GM19395 (cell line): ENCODE results near the gene NUDT14.

Source experiments
- ATAC-seq: cut with Tn5 transposase; IDR thresholded peaks from one replicate; pipeline ENCODE4 v1.9.1; 2021; ENCODE audit warnings: mild to moderate bottlenecking, moderate library complexity; ENCODE audit not compliant: unreplicated experiment

Gene NUDT14

GRCh38 chr14:105200074-105200473 is 19.0 kb upstream of the NUDT14 start:
- ATAC-seq = no peak

DNA sequence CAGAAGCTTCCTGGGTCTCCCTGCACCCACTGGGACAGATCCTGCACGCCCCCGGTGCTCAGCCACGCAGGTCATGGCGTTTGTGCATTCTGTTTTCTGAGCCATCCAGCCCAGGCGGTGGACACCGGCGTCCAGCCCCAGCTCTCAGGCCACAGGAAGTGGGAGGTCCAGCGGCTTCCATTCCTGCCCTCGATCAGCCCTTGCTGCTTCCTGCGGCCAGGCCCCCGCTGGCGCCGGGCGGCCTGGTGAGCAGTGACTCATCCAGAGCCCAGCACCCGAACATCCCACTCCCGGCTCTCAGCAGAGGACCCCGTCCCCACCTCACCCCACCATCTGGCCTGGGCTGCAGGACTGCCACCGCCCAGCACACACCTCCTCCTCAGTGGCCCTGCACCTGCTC is 18.0 kb upstream of the NUDT14 start:
- no peak for ATAC-seq

DNA sequence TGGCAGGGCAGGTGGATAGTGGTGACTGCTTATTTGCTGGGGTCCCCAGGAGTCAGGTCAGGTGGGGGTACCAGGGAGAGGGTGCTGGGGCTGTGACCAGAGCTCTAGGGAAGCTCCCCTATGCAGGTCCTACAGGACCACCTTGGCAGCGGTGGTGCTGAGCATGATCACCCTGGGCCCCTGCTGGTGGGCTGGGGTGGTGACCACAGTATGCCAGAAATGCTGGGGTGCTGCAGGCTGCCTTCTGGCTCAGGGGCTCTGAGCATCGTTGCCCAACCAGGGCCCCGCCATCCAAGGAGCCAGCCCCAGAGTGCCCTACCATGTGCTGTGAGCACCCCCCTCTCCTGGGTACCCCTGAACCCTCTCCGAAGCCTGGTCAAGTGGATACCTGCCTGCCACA is 17.5 kb upstream of the NUDT14 start:
- no peak for ATAC-seq

DNA sequence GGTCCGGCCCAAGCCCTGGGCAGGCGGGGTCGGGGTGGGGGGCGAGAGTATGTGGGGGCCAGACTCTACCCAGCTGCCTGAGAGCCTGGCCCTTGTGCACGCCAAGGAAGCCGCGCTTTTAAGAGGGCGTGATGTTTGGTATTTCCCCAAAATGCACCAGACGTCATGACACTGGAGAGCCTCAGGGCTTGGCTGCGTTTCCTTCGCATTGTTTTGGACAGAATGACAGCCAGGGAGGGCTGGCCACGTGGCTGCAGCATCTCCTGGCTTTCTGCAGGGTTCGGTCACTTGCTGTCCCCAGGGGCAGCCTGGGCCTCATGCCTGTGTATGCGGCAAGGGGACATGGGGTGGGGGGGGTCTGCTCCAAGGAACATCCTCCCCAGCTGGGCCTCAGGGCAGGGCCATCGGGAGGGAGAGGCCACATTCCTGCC is 16.1 kb upstream of the NUDT14 start:
- ATAC-seq = no peak

DNA sequence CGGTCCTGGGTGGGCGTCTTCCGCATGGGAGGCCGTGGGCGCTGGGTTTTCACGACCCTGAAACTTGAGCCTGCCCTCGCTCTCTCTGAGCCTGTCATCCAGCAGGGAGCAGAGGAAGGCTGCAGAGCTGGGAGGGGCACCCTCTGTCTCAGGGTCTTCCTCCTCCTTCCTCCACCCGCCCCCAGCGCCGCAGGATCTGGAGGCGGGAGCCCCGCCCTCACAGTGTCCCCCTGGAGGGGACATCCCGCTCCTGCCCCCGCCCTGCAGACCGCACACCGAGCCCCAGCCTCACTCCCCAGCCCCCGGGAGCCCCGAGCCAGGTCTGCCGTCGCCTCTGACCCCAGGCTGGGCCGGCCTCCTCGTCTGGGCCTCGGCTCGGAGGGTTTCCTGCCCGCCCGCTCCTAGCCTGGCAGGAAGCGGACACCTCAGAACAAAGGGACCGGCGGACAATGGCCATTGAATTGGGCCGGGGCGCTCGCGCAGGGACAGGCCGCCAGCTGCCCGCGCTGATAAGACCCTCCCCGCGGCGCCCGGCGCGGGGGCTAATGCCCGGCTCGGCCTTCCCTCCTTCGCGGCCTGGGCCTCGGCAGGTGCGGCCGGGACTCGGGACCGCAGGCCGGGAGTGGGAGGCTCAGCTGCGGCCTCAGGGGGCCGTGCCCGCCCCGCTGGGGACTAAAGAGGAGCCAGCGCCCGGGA is 15.3 kb upstream of the NUDT14 start:
- ATAC-seq = no peak

DNA sequence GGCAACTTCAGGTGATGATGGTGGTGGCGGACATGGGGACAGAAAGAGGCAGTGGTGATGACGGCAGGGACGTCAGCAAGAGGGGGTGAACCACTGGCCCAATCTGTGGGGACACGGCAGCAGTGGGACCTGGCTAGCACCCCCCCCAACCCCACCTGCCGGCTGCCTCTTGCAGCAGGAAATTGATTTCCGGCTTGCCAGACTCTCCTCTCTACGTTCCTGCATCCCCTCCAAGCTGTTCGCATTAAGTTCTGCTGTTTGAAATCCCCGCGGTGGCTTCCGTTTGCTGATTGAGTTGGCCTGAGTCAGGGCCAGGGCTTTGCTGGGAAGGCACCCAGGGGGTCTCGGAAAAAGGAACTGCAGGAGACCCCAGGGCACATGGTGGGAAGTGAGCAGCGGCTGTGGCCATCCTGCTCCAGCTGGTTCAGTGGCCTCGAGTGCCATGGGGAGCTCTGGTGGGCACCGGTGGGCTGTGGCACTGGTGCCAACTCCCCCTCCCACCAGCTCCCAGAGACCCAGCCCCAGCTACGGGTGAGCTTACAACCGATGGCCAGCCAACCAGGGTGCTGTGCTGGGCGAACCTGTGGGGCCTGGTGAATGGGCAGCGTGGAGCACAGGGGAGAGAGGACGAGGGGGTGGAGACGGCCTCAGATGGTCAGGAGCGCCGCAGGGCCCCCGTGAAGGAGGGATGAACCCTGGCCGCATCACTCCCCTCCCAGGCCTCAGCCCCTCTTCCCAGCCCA is 14.6 kb upstream of the NUDT14 start:
- no peak for ATAC-seq

DNA sequence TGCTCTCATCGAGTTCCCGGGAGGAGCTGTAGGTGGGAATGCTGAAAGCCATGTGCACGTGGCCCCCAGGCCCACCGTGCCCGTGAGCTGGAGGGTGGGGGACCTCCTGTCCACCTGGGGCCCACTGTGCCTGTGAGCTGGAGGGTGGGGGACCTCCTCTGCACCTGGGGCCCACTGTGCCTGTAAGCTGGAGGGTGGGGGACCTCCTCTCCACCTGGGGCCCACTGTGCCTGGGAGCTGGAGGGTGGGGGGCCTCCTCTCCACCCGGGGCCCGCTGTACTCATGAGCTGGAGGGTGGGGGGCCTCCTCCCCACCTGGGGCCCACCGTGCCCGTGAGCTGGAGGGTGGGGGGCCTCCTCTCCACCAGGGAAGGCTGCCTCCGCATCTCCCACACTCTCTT is 13.9 kb upstream of the NUDT14 start:
- no peak for ATAC-seq

GRCh38 chr14:105193916-105194782 is 13.0 kb upstream of the NUDT14 start:
- no peak for ATAC-seq

DNA sequence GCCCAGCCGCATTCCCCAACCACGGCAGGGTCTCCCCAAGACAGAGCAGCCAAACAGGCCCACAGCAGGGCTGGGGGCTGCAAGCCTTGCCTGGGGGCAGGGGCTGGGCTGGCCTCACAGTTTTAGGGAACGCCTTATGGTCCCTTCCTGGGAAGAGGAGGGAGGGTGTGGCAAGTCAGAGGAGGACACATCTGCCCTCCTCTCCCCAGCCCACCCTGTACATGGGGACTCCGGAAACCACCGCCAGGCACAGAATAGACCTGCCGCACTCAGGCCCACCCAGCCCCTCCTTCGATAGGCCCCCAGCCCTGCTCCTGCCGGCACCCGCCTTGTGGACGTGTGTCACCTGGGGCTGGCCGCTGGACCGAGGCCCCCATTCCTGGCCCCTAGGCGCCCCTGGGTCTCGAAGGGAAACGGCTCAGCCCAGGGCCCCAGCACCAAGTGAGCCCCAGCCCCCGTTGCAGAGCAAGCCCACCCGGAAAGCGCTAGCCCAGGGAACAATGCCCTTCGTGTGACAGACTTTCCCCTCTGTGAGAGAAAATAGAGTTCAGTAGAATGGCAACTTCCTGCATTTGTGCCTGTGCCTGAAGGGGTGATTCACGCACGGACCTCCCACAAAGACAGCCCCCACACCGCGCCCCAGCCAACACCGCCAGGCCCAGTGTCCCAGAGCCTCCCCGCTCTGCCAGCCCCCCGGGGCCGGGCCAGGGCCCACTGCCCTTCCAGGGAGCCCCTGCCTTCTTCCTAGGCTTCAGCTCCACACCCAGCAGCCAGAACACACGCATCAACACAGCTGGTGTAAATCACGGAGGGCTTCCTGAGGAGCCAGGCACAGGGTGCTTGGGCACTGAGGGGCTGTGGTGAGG is 12.0 kb upstream of the NUDT14 start:
- no peak for ATAC-seq

GRCh38 chr14:105187935-105188524 is 6.9 kb upstream of the NUDT14 start:
- no peak for ATAC-seq

- ATAC-seq = no peak
Observed at GRCh38 chr14:105187116-105187515, 6.0 kb upstream of the NUDT14 start.

DNA sequence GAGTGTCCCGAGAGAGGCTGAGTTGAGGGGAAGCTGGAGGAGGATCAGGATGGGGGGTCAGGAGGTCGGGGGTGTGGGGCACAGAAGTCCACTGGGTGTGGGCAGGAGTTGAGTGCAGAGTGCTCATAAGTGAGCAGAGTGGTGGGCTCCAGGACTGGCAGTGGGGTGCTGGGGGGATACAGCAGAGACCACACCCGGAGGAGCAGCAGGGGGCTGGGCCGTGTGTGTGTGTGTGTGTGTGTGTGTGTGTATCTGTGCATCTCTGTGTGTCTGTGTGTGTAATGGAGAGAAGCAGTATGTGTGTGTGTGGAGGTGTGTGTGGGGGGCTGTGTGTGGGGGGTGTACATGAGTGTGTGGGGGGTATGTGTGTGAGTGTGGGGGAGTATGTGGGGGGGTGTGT is 4.9 kb upstream of the NUDT14 start:
- no peak for ATAC-seq

DNA sequence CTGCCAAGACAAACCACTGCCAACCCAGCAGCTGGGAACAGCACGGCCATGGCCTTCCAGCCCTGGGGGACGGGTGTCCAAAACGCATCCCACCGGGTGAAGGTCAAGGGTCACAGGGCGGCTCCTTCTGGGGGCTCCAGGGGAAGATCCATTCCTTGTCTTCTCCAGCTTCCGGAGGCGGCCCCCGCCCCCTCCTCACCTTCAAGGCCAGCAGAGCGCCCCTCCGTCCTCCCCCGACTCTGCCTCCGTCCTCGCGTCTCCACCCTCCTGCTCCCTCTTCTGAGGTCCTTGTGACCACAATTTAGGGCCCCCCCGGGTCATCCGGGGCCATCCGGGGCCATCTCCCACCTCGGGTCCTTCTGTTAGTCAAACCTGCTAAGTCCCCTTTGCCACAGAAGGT is 3.9 kb upstream of the NUDT14 start:
- no peak for ATAC-seq

GRCh38 chr14:105184461-105184860 is 3.3 kb upstream of the NUDT14 start:
- no peak for ATAC-seq

DNA sequence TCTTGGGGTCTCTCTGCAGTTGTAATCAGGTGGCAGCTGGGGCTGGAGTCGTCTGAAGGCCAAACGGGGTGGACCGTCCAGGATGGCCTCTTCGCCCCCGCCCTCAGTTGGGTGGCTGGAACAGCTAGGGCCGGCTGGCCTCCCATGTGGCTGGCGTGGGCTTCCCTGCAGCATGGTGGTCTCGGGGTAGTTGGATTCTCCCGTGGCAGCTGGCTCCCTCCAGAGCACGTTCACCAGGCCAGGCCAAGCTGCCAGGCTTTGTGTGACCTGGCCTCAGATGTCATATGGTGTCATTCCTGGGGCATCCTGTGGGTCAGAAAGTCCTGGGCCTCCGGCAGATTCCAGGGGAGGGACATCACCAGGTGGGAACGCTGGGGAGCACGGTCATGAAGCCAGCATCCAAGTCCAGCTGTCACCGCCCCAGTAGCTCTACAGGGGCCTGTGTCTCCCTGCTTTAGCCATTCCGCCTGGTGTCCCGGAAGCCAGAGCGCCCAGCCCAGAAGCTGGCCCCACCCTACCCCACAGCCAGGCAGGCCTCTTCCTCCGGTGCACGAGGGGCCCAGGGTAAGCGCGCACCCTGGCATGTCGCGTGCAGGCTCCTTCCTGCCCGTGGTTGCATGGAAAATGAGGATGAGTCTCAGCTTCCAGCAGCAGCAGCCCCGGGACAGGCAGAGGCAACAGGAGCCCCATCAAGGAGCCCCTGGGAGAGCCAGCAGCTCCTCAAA is 1.3 kb upstream of the NUDT14 start:
- no peak for ATAC-seq

DNA sequence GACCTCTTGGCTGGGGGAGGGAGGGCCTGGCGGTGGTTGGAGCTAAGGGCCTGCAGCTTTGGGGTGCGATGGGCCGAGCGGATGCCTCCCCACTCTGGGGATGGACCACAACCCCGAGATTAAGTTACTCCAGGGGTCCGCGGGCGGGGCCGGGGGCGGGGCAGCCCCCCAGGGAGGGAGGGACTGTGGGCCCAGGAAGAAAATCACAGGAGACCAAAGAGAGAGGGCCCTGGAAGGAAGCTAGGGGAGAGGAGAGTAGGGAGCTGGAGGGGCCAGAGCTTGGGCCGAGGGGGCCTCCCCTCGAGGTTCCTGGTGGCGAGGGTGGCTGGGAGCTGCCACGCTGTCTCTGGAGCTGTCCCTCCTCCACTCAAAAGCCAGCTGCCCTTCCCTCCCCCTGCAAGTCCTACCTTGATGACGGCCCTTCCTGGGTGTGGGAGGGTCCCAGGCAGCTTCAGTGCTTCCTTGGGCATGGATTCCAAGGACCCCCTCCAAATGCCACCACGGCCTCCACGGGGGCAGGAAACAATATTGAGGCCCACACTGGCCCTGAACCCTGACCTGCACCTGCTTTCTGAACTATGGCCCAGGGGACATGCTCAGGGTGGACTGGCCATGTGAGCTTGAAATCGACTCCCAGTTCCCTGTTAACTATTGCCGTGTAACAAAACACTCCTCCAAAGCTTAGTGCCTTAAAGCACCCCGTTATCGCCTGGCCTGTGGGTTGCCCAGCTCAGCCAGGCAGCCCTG is 610 bp upstream of the NUDT14 start:
- no peak for ATAC-seq

DNA sequence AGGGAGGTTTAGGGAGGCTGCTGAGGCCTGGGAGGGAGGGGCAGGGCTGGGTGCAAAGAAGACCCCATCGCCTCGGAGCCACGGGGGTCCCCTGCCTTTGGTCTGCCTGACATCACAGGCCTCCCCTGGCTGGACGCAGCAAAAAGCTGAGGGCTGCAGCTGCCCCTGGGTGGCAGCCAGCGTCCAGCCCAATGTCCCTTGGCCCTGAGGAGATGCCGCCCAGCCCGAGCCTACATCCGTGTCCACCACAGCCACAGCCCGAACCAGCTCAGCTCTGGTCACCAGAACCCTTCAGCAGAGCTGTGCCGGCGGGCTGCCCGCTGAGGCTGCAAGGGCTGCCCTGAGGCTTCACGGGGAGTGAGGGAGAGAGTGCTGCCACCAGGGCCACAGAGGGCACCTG is 1.9 kb downstream of the NUDT14 start:
- no peak for ATAC-seq

DNA sequence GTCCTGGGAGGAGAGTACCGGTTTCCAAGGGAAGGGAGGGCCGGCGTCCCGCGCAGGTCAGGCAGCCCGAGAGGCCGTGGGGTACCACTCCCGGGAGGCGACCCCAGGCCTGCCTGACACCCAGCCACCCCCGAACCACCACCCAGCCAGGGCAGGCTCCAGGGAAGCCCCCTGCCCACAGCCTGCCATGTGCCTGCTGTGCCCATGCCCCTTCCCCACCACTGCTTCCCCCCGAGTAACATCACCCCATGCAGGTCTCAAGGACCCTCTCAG is 2.3 kb downstream of the NUDT14 start:
- ATAC-seq = no peak
